ENCODE measurements around the gene TIMELESS.

GRCh38 chr12:56387152-56387736 is 62.0 kb downstream of the TIMELESS start:
- TF ChIP-seq CTCF (conservative IDR thresholded peaks at IDR 0.05; ENCODE audit: low read depth, low read length) (no peak), EZH2 (IDR thresholded peaks at IDR 0.05; ENCODE audit: borderline replicate concordance, low read depth, low read length, poor library complexity, severe bottlenecking) (no peak)

Measured in A673 (cell line).